HFFc6 (cell line): ENCODE measurements around the gene DOCK4. TPM values are rescaled to one million over a fixed set of nuclear protein-coding genes. Genes with fewer than 3 reads are reported as not detected.
A peak's percentile ranks its signal among the peaks of the same experiment; 100 is the strongest.

Experiments used
- DNase-seq: peaks from one replicate; pipeline ENCODE4 v3.0.0-alpha.2; 2018
- H3K27ac Mint-ChIP-seq: 2 replicates; pipeline ENCODE4 v1.8.0; 2020; ENCODE audit warnings: mild to moderate bottlenecking, mixed read lengths
- H3K27me3 Mint-ChIP-seq: 2 replicates; pipeline ENCODE4 v1.8.0; 2021; ENCODE audit warnings: mild to moderate bottlenecking, moderate library complexity, mixed read lengths; ENCODE audit not compliant: insufficient read depth
- H3K36me3 Mint-ChIP-seq: 2 replicates; pipeline ENCODE4 v1.8.0; 2021; ENCODE audit warnings: low read depth, mixed read lengths
- H3K4me1 Mint-ChIP-seq: 2 replicates; pipeline ENCODE4 v1.8.0; 2020; ENCODE audit warnings: low read depth, mixed read lengths
- H3K4me3 Mint-ChIP-seq: 2 replicates; pipeline ENCODE4 v1.8.0; 2020; ENCODE audit warnings: mild to moderate bottlenecking, moderate library complexity, mixed read lengths
- H3K9me3 Mint-ChIP-seq: 2 replicates; pipeline ENCODE4 v1.8.0; 2020; ENCODE audit warnings: mild to moderate bottlenecking, mixed read lengths
- CTCF ChIP-seq: fragments of 200-600 bp; sonication (generic); IDR thresholded peaks from 2 replicates; pipeline ENCODE4 v1.5.0; 2021; ENCODE audit warnings: antibody characterized with exemption, mild to moderate bottlenecking
- total RNA-seq, 6 experiments: library from RNA; stranded (reverse); fragmentation: NEBNext Ultra II Directional; extraction: Animal tissue kit (Norgen Biotek cat#: 25700); gene quantifications; 2 replicates in 1 of 6; 3 replicates in 5 of 6; pipeline ENCODE4 v1.2.3, GENCODE V29; 2021

Gene DOCK4
- total RNA-seq, 6 experiments from 2014 or later, result 2.2 to 3.9 (median 3.3) TPM

GRCh38 chr7:111730476-111731300 is 475.5 kb downstream of the DOCK4 start:
- peak; percentile 31 for DNase-seq
- H3K27ac Mint-ChIP-seq, result no peak overlapping the region
- TF ChIP-seq CTCF, result peak; percentile 85
- peaks cover 21% of the 10 kb centered on the region for H3K4me1 Mint-ChIP-seq
- H3K36me3 Mint-ChIP-seq, result no peaks in the 10 kb centered on the region
- no peaks in the 10 kb centered on the region for H3K9me3 Mint-ChIP-seq
- peak overlapping the region; percentile 58; the same call in 1 of the 2 replicates for H3K4me3 Mint-ChIP-seq
- no peaks in the 10 kb centered on the region for H3K27me3 Mint-ChIP-seq

- no peak overlapping the region for H3K27ac Mint-ChIP-seq
- H3K27me3 Mint-ChIP-seq, result no peaks in the 10 kb centered on the region
- no peaks in the 10 kb centered on the region for H3K36me3 Mint-ChIP-seq
- peak overlapping the region; percentile 58; the same call in 1 of the 2 replicates for H3K4me3 Mint-ChIP-seq
- no peaks in the 10 kb centered on the region for H3K9me3 Mint-ChIP-seq
- no peak for TF ChIP-seq CTCF
- peaks cover 14% of the 10 kb centered on the region for H3K4me1 Mint-ChIP-seq
- DNase-seq, result no peak
These were observed 476.1 kb downstream of the DOCK4 start for GRCh38 chr7:111730057-111730456.

- Mint-ChIP-seq H3K27ac (no peak overlapping the region), H3K9me3 (no peaks in the 10 kb centered on the region), H3K27me3 (no peaks in the 10 kb centered on the region), H3K36me3 (no peaks in the 10 kb centered on the region), H3K4me1 (peaks cover 9% of the 10 kb centered on the region), H3K4me3 (no peak overlapping the region)
- TF ChIP-seq CTCF, result peak; percentile 44
- no peak for DNase-seq
These were observed 476.7 kb downstream of the DOCK4 start for GRCh38 chr7:111729483-111729882.

GRCh38 chr7:111728635-111728995 is 477.6 kb downstream of the DOCK4 start:
- Mint-ChIP-seq H3K4me3 (no peak overlapping the region), H3K27ac (no peak overlapping the region), H3K36me3 (no peaks in the 10 kb centered on the region), H3K27me3 (no peaks in the 10 kb centered on the region), H3K4me1 (peaks cover 8% of the 10 kb centered on the region), H3K9me3 (no peaks in the 10 kb centered on the region)
- TF ChIP-seq CTCF, result no peak
- no peak for DNase-seq

- no peaks in the 10 kb centered on the region for H3K27me3 Mint-ChIP-seq
- H3K36me3 Mint-ChIP-seq, result no peaks in the 10 kb centered on the region
- no peak overlapping the region for H3K4me3 Mint-ChIP-seq
- no peak for TF ChIP-seq CTCF
- no peaks in the 10 kb centered on the region for H3K9me3 Mint-ChIP-seq
- peaks cover 8% of the 10 kb centered on the region for H3K4me1 Mint-ChIP-seq
- DNase-seq, result no peak
- no peak overlapping the region for H3K27ac Mint-ChIP-seq
These were observed 478.1 kb downstream of the DOCK4 start for GRCh38 chr7:111727905-111728634.
